Upper lobe of left lung (tissue), 4 donors: ENCODE data around the gene IL36RN.

ENCODE experiments used
- CTCF ChIP-seq, 6 experiments: fragments of 450-650 bp in 4 of 6; fragments of 200-600 bp in 2 of 6; sonication (generic) in 2 of 6; IDR thresholded peaks; one replicate each; pipeline ENCODE4 v1.5.1; 2016 to 2019; ENCODE audit warnings: antibody characterized with exemption in 6 of 6
- EP300 ChIP-seq, 4 donors: sonication (generic); formaldehyde crosslinking; IDR thresholded peaks; one replicate each; pipeline ENCODE4 v1.5.1; 2017; ENCODE audit warnings: antibody characterized with exemption in 4 of 4, control low read depth in 2 of 4
- POLR2A ChIP-seq, 4 donors: fragments of 450-650 bp; IDR thresholded peaks; one replicate each; pipeline ENCODE4 v1.5.1; 2016 to 2017; ENCODE audit warnings: antibody characterized with exemption in 4 of 4, mild to moderate bottlenecking in 2 of 4
- POLR2AphosphoS5 ChIP-seq, 2 donors: sonication (generic); formaldehyde crosslinking; IDR thresholded peaks; one replicate each; pipeline ENCODE4 v1.5.1; 2017; ENCODE audit warnings: antibody characterized with exemption in 2 of 2

GRCh38 chr2:113060796-113061195 lies 1.8 kb downstream of the IL36RN start:
- TF ChIP-seq EP300 (IDR thresholded peaks at IDR 0.05) (no peak), CTCF (IDR thresholded peaks at IDR 0.05) (no peak), POLR2A (IDR thresholded peaks at IDR 0.05) (no peak), POLR2AphosphoS5 (IDR thresholded peaks at IDR 0.05) (no peak)
